Nephron progenitor cell (in vitro differentiated cells): ENCODE data around the gene ERC2.
A peak's percentile ranks its signal among the peaks of the same experiment; 100 is the strongest.

Experiments used
- DNase-seq: peaks from one replicate; pipeline ENCODE4 v3.0.0; 2021
- H3K27ac Mint-ChIP-seq: 2 replicates; pipeline ENCODE4 v1.8.0; 2021; ENCODE audit warnings: mild to moderate bottlenecking, moderate library complexity, mixed read lengths
- H3K27me3 Mint-ChIP-seq: 2 replicates; pipeline ENCODE4 v1.8.0; 2021; ENCODE audit warnings: mild to moderate bottlenecking, low read depth, mixed read lengths; ENCODE audit not compliant: poor library complexity
- H3K36me3 Mint-ChIP-seq: 2 replicates; pipeline ENCODE4 v1.8.0; 2021; ENCODE audit warnings: low read depth, mixed read lengths
- H3K4me1 Mint-ChIP-seq: 2 replicates; pipeline ENCODE4 v1.8.0; 2021; ENCODE audit warnings: mixed read lengths
- H3K4me3 Mint-ChIP-seq: 2 replicates; pipeline ENCODE4 v1.8.0; 2021; ENCODE audit warnings: mild to moderate bottlenecking, moderate library complexity, mixed read lengths
- H3K9me3 Mint-ChIP-seq: 2 replicates; pipeline ENCODE4 v1.8.0; 2021; ENCODE audit warnings: mild to moderate bottlenecking, moderate library complexity, mixed read lengths
- TF ChIP-seq, protein P1 (sequence below): fragments of 200-600 bp; sonication (generic); IDR thresholded peaks from 2 replicates; pipeline ENCODE4 v1.5.0; 2021; ENCODE audit warnings: antibody characterized with exemption

ERC2 gene

GRCh38 chr3:55691141-55691540, 777.1 kb downstream of the ERC2 start:
- Mint-ChIP-seq H3K27me3 (no peaks in the 10 kb centered on the region), H3K4me3 (no peak overlapping the region), H3K36me3 (peaks cover 5% of the 10 kb centered on the region), H3K27ac (peak overlapping the region; percentile 6), H3K4me1 (peaks cover 79% of the 10 kb centered on the region), H3K9me3 (no peaks in the 10 kb centered on the region)
- TF ChIP-seq, protein P1, sequence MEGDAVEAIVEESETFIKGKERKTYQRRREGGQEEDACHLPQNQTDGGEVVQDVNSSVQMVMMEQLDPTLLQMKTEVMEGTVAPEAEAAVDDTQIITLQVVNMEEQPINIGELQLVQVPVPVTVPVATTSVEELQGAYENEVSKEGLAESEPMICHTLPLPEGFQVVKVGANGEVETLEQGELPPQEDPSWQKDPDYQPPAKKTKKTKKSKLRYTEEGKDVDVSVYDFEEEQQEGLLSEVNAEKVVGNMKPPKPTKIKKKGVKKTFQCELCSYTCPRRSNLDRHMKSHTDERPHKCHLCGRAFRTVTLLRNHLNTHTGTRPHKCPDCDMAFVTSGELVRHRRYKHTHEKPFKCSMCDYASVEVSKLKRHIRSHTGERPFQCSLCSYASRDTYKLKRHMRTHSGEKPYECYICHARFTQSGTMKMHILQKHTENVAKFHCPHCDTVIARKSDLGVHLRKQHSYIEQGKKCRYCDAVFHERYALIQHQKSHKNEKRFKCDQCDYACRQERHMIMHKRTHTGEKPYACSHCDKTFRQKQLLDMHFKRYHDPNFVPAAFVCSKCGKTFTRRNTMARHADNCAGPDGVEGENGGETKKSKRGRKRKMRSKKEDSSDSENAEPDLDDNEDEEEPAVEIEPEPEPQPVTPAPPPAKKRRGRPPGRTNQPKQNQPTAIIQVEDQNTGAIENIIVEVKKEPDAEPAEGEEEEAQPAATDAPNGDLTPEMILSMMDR: no peak
- DNase-seq: no peak

GRCh38 chr3:55690726-55691125, 777.5 kb downstream of the ERC2 start:
- peak overlapping the region; percentile 54 for H3K4me3 Mint-ChIP-seq
- peak overlapping the region; percentile 6 for H3K27ac Mint-ChIP-seq
- TF ChIP-seq, protein P1: no peak
- no peaks in the 10 kb centered on the region for H3K27me3 Mint-ChIP-seq
- no peaks in the 10 kb centered on the region for H3K9me3 Mint-ChIP-seq
- peaks cover 84% of the 10 kb centered on the region for H3K4me1 Mint-ChIP-seq
- peak; percentile 49 for DNase-seq
- peaks cover 5% of the 10 kb centered on the region for H3K36me3 Mint-ChIP-seq

- Mint-ChIP-seq H3K27me3 (no peaks in the 10 kb centered on the region), H3K9me3 (no peaks in the 10 kb centered on the region), H3K4me1 (peaks cover 85% of the 10 kb centered on the region), H3K27ac (no peak overlapping the region), H3K4me3 (peak overlapping the region; percentile 54), H3K36me3 (peaks cover 5% of the 10 kb centered on the region)
- TF ChIP-seq, protein P1: no peak
- no peak for DNase-seq
Observed at GRCh38 chr3:55690177-55690576, 778.1 kb downstream of the ERC2 start.

DNA sequence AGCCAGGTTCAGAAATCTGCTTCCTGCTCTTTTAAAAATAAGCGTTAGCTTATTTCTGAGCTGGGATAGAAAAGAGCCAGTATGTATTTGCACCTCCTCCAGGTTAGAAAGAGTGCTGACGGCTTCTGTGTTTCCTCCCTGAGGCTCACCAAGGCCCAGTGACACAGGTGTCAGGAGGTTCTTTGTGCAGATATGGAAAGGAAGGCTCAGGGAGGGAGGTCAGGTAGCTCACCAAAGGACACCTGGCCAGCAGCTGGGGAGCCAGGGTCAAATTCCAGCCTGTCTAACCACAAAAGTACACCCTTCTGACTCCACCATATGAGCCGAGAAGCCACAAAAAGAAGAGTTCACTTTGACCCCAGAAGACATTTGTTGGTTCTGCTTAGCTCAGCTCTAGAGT, 780.1 kb downstream of the ERC2 start:
- no peaks in the 10 kb centered on the region for H3K9me3 Mint-ChIP-seq
- DNase-seq: no peak
- H3K27me3 Mint-ChIP-seq: no peaks in the 10 kb centered on the region
- TF ChIP-seq, protein P1: no peak
- peak overlapping the region; percentile 39 for H3K27ac Mint-ChIP-seq
- peaks cover 98% of the 10 kb centered on the region for H3K4me1 Mint-ChIP-seq
- no peak overlapping the region for H3K4me3 Mint-ChIP-seq
- H3K36me3 Mint-ChIP-seq: peaks cover under 1% of the 10 kb centered on the region

DNA sequence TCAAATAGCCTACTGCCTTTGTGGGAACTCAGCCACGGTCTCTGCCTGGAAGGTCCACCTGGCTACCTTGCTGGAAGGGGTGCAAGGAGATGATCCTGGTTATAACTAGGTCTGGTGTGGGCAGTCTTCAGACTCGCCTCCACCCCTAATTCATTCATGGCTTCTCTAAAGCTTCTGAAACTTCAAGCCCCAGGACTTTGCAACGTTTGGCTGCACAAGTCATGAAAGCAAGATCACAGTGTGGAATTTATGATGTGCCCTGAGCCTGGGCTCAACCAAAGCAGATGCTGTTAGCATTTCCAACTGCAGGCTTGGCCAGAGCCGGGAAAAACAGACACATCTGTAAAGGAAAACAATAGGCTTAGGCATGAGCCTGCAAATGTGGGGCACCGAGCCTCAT, 780.7 kb downstream of the ERC2 start:
- H3K4me1 Mint-ChIP-seq: peaks cover 98% of the 10 kb centered on the region
- H3K9me3 Mint-ChIP-seq: no peaks in the 10 kb centered on the region
- H3K36me3 Mint-ChIP-seq: no peaks in the 10 kb centered on the region
- peak overlapping the region; percentile 50 for H3K4me3 Mint-ChIP-seq
- TF ChIP-seq, protein P1: no peak
- H3K27me3 Mint-ChIP-seq: no peaks in the 10 kb centered on the region
- peak; percentile 26 for DNase-seq
- peak overlapping the region; percentile 91 for H3K27ac Mint-ChIP-seq

DNA sequence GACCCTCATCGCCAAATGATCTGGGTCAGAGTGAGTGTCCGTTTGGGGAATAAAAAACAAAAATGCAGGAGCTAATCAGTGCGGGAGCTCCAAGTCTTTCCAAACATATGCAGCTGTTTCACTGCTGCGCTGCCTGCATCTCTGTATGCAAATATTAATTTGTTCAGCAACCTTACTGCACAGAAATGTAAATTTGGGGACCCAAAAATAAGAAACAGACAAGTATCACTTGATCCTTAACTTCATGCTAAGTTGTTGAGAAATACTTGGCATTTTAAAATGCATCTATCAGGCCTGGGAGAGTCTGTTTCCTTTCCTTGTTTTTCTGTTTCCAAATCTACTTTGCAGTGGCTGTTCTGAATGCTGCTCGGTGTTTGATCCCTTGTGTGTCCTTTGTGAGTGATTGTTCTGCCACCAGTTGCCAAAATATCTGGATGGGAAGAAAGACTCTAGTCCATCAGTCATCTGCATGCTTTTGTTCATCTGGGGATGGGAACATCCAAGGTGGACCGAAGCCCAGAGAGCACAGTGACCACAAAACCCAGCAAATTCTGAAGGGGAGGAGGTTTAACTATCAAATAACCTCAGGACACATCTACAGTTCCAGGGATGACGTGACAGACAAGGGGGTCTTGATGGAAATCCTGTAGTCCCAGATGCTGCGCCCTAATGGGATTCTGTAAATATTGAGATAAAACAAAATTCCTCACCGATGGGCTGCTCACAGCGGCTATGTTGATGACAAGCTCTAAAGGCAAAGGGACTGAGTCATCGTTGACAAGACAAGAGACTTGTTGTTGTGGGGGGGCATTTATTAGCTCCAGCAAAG, 781.6 kb downstream of the ERC2 start:
- H3K36me3 Mint-ChIP-seq: no peaks in the 10 kb centered on the region
- H3K27ac Mint-ChIP-seq: peak overlapping the region; percentile 94

More for the DNA sequence above, 781.6 kb downstream of the ERC2 start:
- peaks cover 96% of the 10 kb centered on the region for H3K4me1 Mint-ChIP-seq
- H3K4me3 Mint-ChIP-seq: peak overlapping the region; percentile 13
- no peaks in the 10 kb centered on the region for H3K9me3 Mint-ChIP-seq
- TF ChIP-seq, protein P1: no peak
- no peak for DNase-seq
- H3K27me3 Mint-ChIP-seq: no peaks in the 10 kb centered on the region
